Cardiac muscle cell (in vitro differentiated cells and primary cell): ENCODE measurements around the gene CCDC13. TPM values are rescaled to one million over a fixed set of nuclear protein-coding genes. Genes with fewer than 3 reads are reported as not detected.

Experiments used
- DNase-seq, 2 donors: peaks; one replicate each; pipeline versions ENCODE4 v3.0.0 to v3.0.0-alpha.2; 2010 to 2017; ENCODE audit warnings: low read depth in 1 of 2, low spot score in 1 of 2
- H3K27ac ChIP-seq: fragments of 200-600 bp; sonication (generic); 2 replicates; pipeline ENCODE4 v1.5.1; 2016
- H3K27me3 ChIP-seq: fragments of 200-600 bp; sonication (generic); 2 replicates; pipeline ENCODE4 v1.6.0; 2016; ENCODE audit warnings: control low read depth
- H3K36me3 ChIP-seq: fragments of 200-600 bp; sonication (generic); 2 replicates; pipeline ENCODE4 v1.5.1; 2016; ENCODE audit warnings: control low read depth
- H3K4me1 ChIP-seq: fragments of 200-600 bp; sonication (generic); 2 replicates; pipeline ENCODE4 v1.8.1; 2017; ENCODE audit warnings: low read depth, mild to moderate bottlenecking, mixed run types
- H3K4me3 ChIP-seq: fragments of 200-600 bp; sonication (generic); 2 replicates; pipeline ENCODE4 v1.5.1; 2016; ENCODE audit warnings: mild to moderate bottlenecking
- H3K9me3 ChIP-seq: fragments of 200-600 bp; sonication (generic); 2 replicates; pipeline ENCODE4 v1.5.1; 2017; ENCODE audit warnings: low read depth, mild to moderate bottlenecking, control low read depth
- CTCF ChIP-seq: IDR thresholded peaks from 2 replicates; pipeline ENCODE4 v1.5.1; 2012; ENCODE audit warnings: low read depth, mild to moderate bottlenecking, low read length
- polyA plus RNA-seq: library from polyadenylated mRNA; unstranded; fragments of >200 nt; fragmentation: Nextera tagmentation; extraction: Ambion mirVana; gene quantifications from 2 replicates; pipeline ENCODE4 v1.2.1, GENCODE V29; 2016
- total RNA-seq: library from RNA; depleted of rRNA; stranded (reverse); fragments of >200 nt; gene quantifications from 2 replicates; pipeline ENCODE4 v1.2.3, GENCODE V29; 2016

CCDC13 gene
- total and polyA plus RNA-seq, 2 experiments from 2014 or later, result 2.8 to 3.3 TPM

- Histone ChIP-seq H3K9me3 (no peaks in the 10 kb centered on the region), H3K27me3 (no peaks in the 10 kb centered on the region), H3K27ac (no peak overlapping the region), H3K36me3 (no peaks in the 10 kb centered on the region), H3K4me1 (no peaks in the 10 kb centered on the region), H3K4me3 (no peak overlapping the region)
- TF ChIP-seq CTCF, result no peak
- no peak for DNase-seq
These were observed 16.3 kb downstream of the CCDC13 start for GRCh38 chr3:42756681-42757213.

GRCh38 chr3:42755681-42756578 lies 17.1 kb downstream of the CCDC13 start:
- H3K36me3 ChIP-seq, result no peaks in the 10 kb centered on the region
- H3K9me3 ChIP-seq, result no peaks in the 10 kb centered on the region
- TF ChIP-seq CTCF, result peak; percentile 64
- no peak overlapping the region for H3K4me3 ChIP-seq
- no peak overlapping the region for H3K27ac ChIP-seq
- H3K4me1 ChIP-seq, result no peaks in the 10 kb centered on the region
- DNase-seq, result peak; percentile 48 to 49
- H3K27me3 ChIP-seq, result no peaks in the 10 kb centered on the region

GRCh38 chr3:42753757-42754156 lies 19.3 kb downstream of the CCDC13 start:
- no peak for TF ChIP-seq CTCF
- Histone ChIP-seq H3K4me1 (no peaks in the 10 kb centered on the region), H3K36me3 (no peaks in the 10 kb centered on the region), H3K27ac (no peak overlapping the region), H3K4me3 (no peak overlapping the region), H3K9me3 (no peaks in the 10 kb centered on the region), H3K27me3 (no peaks in the 10 kb centered on the region)
- DNase-seq, result no peak

DNA sequence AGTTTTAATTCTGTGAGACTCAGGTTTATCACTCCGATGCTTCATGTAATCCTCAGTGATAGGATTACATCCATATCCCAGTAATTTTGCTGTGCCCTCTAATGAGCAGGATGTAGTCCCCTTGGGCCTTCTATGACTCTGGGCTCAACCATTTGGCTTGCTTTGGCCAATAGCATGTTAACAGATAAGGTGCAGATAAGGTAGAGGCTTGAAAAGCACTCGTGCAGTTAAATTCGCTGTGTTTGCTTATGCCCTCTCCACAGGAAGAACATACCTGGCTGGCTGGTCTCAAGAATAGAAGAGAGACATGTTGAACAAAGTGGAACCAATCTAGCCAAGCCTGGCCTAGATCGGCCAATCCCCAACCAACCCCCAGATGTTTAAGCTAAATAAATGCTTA lies 20.1 kb downstream of the CCDC13 start:
- no peaks in the 10 kb centered on the region for H3K27me3 ChIP-seq
- H3K4me3 ChIP-seq, result no peak overlapping the region
- H3K27ac ChIP-seq, result no peak overlapping the region
- no peak for DNase-seq
- TF ChIP-seq CTCF, result no peak
- H3K36me3 ChIP-seq, result no peaks in the 10 kb centered on the region
- H3K9me3 ChIP-seq, result no peaks in the 10 kb centered on the region
- no peaks in the 10 kb centered on the region for H3K4me1 ChIP-seq

DNA sequence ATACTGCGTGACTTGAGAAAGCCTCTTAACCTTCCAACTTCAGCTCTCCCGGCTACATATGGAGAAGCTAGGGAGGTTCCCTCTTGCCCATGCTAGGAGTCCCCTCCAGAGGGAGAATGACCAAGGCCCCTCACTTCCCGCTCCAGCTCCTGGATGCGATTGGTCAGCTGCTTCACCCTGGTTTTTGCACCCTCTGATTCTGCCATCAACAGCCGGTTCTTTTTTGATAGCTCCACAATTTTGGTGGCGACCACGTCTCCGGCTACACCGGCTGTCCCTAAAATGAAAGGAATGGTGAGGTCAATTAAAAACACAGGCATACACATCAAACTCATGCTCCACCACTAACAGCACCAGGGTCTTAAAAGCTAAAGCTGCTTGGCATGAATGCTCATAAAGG lies 20.6 kb downstream of the CCDC13 start:
- TF ChIP-seq CTCF, result no peak
- Histone ChIP-seq H3K9me3 (no peaks in the 10 kb centered on the region), H3K27ac (no peak overlapping the region), H3K36me3 (no peaks in the 10 kb centered on the region), H3K27me3 (no peaks in the 10 kb centered on the region), H3K4me1 (no peaks in the 10 kb centered on the region), H3K4me3 (no peak overlapping the region)
- DNase-seq, result no peak
